IgD-negative memory B cell (primary cell): ENCODE results near the gene PLPPR2. TPM values are rescaled to one million over a fixed set of nuclear protein-coding genes. Genes with fewer than 3 reads are reported as not detected.
A peak's percentile ranks its signal among the peaks of the same experiment; 100 is the strongest.
"Not testable (repeated sequence)": the region's sequence is repeated elsewhere in the genome, so short reads cannot be mapped to it uniquely, and the experiment has no call there.

Experiments
- H3K27ac Mint-ChIP-seq, 3 donors: one replicate each; pipeline ENCODE4 v1.8.0; 2020 to 2022; ENCODE audit warnings: mild to moderate bottlenecking in 3 of 3, mixed read lengths in 3 of 3, moderate library complexity in 1 of 3
- H3K27me3 Mint-ChIP-seq: one replicate; pipeline ENCODE4 v1.8.0; 2021; ENCODE audit warnings: mixed read lengths
- H3K36me3 Mint-ChIP-seq: one replicate; pipeline ENCODE4 v1.8.0; 2020; ENCODE audit warnings: mild to moderate bottlenecking, mixed read lengths
- H3K4me1 Mint-ChIP-seq, 3 donors: one replicate each; pipeline ENCODE4 v1.8.0; 2020 to 2022; ENCODE audit warnings: mixed read lengths in 3 of 3, mild to moderate bottlenecking in 1 of 3
- H3K4me3 Mint-ChIP-seq, 4 donors: one replicate each; pipeline ENCODE4 v1.8.0; 2020 to 2022; ENCODE audit warnings: mild to moderate bottlenecking in 4 of 4, mixed read lengths in 4 of 4, moderate library complexity in 3 of 4
- H3K9me3 Mint-ChIP-seq, 3 donors: one replicate each; pipeline ENCODE4 v1.8.0; 2020 to 2021; ENCODE audit warnings: mixed read lengths in 3 of 3, mild to moderate bottlenecking in 1 of 3
- polyA plus RNA-seq: library from polyadenylated mRNA; unstranded; fragments of 300-500 nt; fragmentation: Illumina TruSeq; gene quantifications from one replicate; pipeline ENCODE4 v1.2.3, GENCODE V29; 2021

PLPPR2 gene, protein sequence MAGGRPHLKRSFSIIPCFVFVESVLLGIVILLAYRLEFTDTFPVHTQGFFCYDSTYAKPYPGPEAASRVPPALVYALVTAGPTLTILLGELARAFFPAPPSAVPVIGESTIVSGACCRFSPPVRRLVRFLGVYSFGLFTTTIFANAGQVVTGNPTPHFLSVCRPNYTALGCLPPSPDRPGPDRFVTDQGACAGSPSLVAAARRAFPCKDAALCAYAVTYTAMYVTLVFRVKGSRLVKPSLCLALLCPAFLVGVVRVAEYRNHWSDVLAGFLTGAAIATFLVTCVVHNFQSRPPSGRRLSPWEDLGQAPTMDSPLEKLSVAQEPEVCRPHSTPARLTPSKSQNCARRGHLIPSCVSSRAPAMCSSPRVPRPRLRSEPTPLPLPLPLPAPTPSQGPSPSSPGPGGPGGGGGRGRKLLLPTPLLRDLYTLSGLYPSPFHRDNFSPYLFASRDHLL
- polyA plus RNA-seq = 1.9 TPM

DNA sequence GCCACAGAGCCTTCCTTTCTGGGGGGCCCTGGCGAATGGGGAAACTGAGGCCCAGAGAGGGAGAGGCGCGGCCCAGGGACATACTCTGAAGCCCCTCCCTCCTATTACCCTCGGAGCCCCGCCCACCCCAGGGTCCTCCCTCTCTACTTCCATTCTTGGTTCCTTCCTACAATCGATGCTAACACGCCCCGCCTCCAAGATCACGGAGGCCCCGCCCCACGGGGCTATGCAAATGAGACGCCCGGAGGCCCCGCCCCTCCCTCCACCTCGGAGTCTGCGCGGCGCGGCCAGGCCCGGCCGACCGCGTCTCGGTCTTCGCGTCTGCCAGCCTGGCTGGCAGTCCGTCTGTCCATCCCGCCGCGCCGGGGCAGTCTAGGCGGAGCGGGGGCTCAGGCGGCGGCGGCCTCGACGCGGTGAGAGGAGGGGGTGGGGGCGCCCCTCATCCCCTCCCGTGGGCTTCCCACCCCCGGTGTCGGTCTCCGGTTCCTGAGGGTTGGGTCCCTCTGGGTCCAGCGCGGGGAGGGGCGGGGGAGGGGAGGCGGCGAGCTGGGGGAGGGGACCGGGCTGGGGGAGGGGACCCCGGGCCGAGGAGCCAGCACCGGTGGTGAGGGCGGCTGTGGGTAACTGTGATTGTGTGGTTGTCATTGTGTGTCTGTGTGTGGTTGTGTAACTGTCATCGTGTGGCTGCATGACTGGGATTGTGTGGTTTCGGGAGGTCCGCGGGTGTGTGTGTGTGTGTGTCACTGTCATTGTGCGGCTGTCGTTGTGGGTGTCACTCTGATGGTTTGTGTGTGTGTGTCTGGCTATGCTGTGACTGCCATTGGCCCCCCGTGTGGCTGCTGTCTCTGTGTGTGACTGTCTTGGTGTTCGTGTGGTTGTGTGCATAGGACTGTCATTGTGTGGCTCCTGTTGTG, at the start of gene PLPPR2:
Gene PLPPR2 (plus strand): TSS at position 273 of the 914 bp plus-strand sequence. CDS start 2,242 bp downstream, outside the sequence.
- no peaks in the 10 kb centered on the region for H3K9me3 Mint-ChIP-seq
- peaks cover 8% of the 10 kb centered on the region for H3K27me3 Mint-ChIP-seq
- H3K4me1 Mint-ChIP-seq = peaks cover 0 to 9% (median 4%) of the 10 kb centered on the region in 3 donors
- H3K36me3 Mint-ChIP-seq = no peaks in the 10 kb centered on the region
- peak within 1 kb of the TSS; percentile 14 to 74 (median 53) for H3K4me3 Mint-ChIP-seq
- peak within 1 kb of the TSS in 1 of 3 donors; percentile 94 for H3K27ac Mint-ChIP-seq

DNA sequence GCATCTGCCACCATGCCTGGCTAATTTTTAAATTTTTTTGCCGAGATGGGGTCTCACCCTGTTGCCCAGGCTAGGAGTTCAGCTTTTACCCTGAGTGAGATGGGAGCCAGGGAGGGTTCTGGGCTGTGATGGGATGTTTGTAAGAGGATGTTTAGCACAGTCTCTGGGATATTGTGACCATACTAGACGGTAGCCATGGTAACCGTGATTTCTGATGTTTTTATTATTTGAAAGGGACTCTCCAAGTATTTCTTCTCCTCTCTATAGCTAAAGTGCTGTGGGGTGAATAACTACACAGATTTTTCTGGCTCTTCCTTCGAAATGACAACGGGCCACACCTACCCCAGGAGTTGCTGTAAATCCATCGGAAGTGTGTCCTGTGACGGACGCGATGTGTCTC, 48.9 kb upstream of the PLPPR2 start:
- no peak overlapping the region for H3K27ac Mint-ChIP-seq
- peaks cover 0 to 2% (median 0%) of the 10 kb centered on the region in 3 donors for H3K9me3 Mint-ChIP-seq
- no peak overlapping the region for H3K4me3 Mint-ChIP-seq
- peaks cover 7% of the 10 kb centered on the region for H3K27me3 Mint-ChIP-seq
- H3K36me3 Mint-ChIP-seq = no peaks in the 10 kb centered on the region
- no peaks in the 10 kb centered on the region for H3K4me1 Mint-ChIP-seq

DNA sequence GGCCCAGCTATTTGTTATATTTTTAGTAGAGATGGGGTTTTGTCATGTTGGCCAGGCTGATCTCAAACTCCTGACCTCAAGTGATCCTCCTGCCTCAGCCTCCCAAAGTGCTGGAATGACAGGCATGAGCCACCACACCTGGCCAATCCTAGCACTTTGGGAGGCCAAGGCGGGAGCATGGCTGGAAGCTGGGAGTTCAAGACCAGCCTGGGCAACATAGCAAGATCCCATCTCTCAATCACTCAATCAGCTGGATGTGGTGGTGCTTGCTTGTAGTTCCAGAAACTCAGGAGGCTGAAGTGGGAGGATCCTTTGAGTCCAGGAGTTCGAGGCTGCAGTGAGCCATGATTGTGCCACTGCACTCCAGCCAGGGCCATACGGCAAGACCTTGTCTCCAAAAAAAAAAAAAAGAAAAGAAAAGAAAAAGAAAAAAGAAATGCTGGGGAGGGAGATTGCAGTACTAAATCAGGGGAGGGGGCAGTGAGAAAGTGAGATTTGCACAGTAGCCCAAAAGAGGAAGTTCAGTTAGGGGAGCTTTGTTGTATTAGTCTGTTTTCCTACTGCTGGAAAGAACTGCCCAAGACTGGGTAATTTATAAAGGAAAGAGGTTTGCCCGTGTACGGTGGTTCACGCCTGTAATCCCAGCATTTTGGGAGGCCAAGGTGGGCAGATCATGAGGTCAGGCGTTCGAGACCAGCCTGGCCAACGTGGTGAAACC, 34.8 kb upstream of the PLPPR2 start:
- H3K36me3 Mint-ChIP-seq = not testable (repeated sequence)
- H3K4me1 Mint-ChIP-seq = peaks cover 24 to 29% (median 26%) of the 10 kb centered on the region in 3 donors
- peak overlapping the region in 1 of 4 donors; percentile 18 for H3K4me3 Mint-ChIP-seq

DNA sequence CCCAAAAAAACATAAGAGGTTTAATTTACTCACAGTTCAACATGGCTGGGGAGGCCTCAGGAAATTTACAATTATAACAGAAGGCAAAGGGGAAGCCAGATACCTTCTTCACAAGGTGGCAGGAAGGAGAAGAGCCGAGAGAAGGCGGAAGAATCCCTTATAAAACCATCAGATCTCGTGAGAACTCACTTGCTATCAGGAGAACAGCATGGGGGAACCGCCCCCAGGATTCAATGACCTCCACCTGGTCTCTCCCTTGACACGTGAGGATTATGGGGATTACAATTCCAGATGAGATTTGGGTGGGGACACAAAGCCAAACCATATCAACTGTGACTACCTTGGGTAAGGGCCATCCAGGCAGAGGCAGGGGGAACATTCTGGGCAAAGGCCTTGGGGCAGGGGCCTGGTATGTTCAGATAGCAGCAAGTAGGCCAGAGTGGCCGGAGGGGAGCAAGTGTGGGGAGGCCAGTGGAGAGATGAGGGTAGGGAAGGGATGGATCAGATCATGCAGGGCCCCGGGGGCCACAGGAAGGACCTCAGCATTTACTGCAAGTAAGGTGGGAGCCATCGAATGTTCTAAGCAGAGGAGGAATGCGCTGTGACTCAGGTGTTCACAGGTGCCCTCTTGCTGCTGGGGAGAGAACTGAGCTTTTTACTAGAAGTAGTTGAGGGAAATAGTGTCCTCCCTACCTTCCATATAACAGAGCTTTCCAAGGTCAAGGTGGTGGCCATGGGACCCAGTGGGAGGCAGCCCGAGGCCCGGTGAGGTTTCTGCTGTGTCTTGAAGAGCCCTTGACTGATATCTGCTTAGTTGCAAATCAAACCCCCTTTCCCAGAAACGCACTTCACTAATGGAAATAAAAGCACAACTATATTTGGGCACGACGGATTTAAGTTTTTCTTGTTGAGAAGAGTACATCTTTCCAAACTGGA, 33.8 kb upstream of the PLPPR2 start:
- Mint-ChIP-seq H3K4me1 (peaks cover 24 to 29% (median 26%) of the 10 kb centered on the region in 3 donors), H3K4me3 (peak overlapping the region in 1 of 4 donors; percentile 58), H3K27me3 (peaks cover 14% of the 10 kb centered on the region), H3K27ac (peak overlapping the region in 1 of 3 donors; percentile 15), H3K9me3 (no peaks in the 10 kb centered on the region), H3K36me3 (no peaks in the 10 kb centered on the region)

More for the DNA sequence above, 34.8 kb upstream of the PLPPR2 start:
- peaks cover 14% of the 10 kb centered on the region for H3K27me3 Mint-ChIP-seq
- not testable (repeated sequence) for H3K9me3 Mint-ChIP-seq, H3K27ac Mint-ChIP-seq

DNA sequence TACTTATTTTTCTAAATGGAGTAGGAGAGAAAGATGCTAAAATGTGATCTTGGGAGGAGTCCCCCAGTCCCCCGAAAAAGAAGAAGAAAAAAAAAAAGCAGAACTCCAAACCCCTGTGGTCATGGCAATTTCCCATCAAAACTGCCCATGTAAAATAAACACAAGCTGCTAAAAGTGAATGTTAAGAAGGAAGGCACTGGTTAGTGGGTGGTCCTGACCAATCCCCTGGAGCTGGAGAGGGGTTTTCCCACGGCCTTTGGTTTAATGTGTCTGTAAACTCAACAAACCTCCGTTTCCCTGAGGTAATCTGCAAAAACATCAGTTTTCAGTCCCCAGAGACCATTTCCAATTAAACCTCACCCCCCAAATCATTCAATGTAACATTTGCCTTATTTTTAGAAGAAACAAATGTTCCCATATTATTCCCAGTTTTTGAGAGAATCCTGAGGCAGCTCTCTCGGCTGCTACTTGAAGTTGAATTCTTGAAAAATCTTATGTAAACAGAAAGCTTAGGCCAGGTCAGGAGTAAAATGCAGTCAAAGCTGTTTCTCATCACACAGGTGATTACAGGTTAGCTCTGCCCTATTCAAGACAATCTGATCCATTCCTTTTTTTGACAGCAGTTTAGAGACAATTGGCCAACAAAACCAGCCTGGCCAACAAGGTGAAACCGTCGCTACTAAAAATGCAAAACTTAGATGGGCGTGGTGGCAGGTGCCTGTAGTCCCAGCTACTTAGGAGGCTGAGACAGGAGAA, 32.8 kb upstream of the PLPPR2 start:
- H3K4me3 Mint-ChIP-seq = peak overlapping the region in 2 of 4 donors; percentile 39 to 58
- peaks cover 24 to 29% (median 26%) of the 10 kb centered on the region in 3 donors for H3K4me1 Mint-ChIP-seq
- H3K36me3 Mint-ChIP-seq = no peaks in the 10 kb centered on the region
- peaks cover 12% of the 10 kb centered on the region for H3K27me3 Mint-ChIP-seq
- peak overlapping the region in 2 of 3 donors; percentile 15 to 53 for H3K27ac Mint-ChIP-seq
- no peaks in the 10 kb centered on the region for H3K9me3 Mint-ChIP-seq

DNA sequence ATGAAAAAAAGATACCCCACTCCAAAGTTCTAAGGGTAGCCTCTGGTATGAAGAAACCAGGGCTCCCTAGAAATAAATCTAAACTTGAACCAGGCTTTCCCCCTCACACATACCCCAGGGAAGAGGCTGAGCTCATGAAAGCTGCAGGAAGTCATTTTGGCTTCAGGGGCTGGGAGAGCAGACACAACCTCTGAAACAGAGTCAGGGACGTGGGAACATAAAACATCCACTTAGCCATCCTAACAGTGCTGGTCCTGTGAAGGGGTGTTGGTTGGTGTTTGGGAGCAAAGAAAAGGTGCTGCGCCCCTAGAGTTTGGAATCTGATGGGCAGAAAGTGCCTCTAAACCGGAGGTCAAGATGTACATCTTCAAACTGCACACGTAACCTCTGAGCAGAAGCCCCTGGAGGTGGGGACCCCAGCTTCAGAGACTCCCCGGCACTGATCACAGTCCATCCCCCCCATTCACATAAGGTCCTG, 31.6 kb upstream of the PLPPR2 start:
- no peaks in the 10 kb centered on the region for H3K36me3 Mint-ChIP-seq
- peaks cover 24 to 27% (median 26%) of the 10 kb centered on the region in 3 donors for H3K4me1 Mint-ChIP-seq
- no peak overlapping the region for H3K27ac Mint-ChIP-seq
- peak overlapping the region in 1 of 4 donors; percentile 86 for H3K4me3 Mint-ChIP-seq
- H3K9me3 Mint-ChIP-seq = no peaks in the 10 kb centered on the region
- H3K27me3 Mint-ChIP-seq = peaks cover 6% of the 10 kb centered on the region

DNA sequence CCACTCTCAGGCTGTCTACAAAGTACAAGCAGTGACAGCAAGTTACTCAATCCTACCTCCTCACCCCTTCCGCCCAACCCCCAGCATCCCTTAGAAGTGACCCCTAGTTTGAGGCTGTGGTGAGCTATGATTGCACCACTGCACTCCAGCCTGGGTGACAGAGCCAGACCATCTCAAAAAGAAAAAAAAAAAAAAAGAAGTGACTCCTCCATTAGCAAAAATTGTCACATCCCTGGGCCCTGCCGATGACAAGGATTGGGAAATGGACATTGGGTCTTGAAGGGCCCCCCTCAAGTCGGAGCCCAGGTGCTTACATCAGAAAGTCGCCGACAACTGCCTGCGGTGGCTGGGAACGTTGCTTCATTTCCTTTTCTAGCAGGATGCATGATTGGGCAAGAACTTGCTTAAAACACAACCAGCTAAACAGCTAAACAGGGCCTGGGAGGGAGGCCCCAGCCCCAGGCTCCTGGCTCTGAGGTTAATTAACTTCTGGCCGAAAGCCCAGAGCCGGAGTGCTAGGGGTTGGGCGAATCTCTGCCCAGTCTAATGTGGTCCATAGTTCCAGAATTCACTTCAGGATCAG, 31.1 kb upstream of the PLPPR2 start:
- Mint-ChIP-seq H3K9me3 (no peaks in the 10 kb centered on the region), H3K36me3 (no peaks in the 10 kb centered on the region), H3K27ac (peak overlapping the region in 1 of 3 donors; percentile 62), H3K4me3 (peak overlapping the region in 2 of 4 donors; percentile 34 to 86), H3K4me1 (peaks cover 24 to 27% (median 26%) of the 10 kb centered on the region in 3 donors), H3K27me3 (peaks cover 6% of the 10 kb centered on the region)

DNA sequence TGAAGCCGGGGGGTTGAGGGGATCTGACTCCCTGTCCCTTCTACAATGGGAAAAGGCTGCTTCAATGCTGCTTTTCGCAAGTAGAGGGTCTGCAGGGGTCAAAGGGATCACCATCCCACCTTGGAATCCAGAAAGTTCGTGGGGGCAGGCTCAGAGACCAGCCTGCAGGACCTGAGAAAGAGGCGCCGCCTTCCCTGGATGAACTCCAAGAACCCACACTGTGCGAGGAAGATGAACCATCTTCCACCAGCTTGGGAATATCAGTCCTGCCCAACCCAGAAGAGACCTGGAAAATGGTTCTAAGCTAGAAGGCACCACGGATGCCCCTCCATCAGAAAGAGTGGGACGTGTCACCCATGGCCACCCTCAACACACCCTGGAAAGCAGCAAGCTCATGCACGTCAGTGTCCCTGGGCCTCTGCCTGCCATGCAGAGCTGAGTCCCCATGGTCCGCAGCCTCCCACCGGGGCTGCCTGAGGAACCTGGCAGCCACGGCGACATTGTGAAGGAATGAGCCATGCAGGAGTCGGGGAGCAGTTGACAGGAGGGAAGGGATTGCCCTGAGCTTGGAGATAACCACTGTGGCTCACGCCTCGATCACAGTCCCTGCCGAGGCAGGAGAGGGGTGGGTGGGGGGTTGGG, 30.4 kb upstream of the PLPPR2 start:
- Mint-ChIP-seq H3K4me3 (no peak overlapping the region), H3K4me1 (peaks cover 24 to 28% (median 27%) of the 10 kb centered on the region in 3 donors), H3K27ac (peak overlapping the region in 1 of 3 donors; percentile 62), H3K27me3 (peaks cover 6% of the 10 kb centered on the region), H3K36me3 (peaks cover 2% of the 10 kb centered on the region), H3K9me3 (no peaks in the 10 kb centered on the region)

DNA sequence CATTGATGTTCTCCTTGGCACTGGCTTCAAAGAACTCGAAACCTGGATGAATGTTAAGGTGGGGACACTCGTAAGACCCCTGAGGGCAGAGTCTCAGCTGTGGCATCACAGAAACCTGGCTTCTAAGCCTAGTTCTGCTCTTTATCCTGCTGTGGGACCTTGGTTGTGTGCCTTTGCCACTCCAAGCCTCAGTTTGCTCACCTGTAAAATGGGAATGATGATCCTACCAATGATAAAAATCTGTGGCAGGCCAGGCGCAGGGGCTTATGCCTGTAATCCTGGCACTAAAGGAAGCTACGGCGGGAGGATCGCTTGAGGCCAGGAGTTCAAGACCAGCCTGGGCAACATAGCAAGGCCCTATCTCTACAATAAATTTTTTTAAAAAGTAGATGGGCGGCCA, 29.7 kb upstream of the PLPPR2 start:
- peaks cover 22 to 31% (median 27%) of the 10 kb centered on the region in 3 donors for H3K4me1 Mint-ChIP-seq
- H3K27ac Mint-ChIP-seq = no peak overlapping the region
- peaks cover 4% of the 10 kb centered on the region for H3K36me3 Mint-ChIP-seq
- no peak overlapping the region for H3K4me3 Mint-ChIP-seq
- H3K27me3 Mint-ChIP-seq = peaks cover 6% of the 10 kb centered on the region
- H3K9me3 Mint-ChIP-seq = no peaks in the 10 kb centered on the region

DNA sequence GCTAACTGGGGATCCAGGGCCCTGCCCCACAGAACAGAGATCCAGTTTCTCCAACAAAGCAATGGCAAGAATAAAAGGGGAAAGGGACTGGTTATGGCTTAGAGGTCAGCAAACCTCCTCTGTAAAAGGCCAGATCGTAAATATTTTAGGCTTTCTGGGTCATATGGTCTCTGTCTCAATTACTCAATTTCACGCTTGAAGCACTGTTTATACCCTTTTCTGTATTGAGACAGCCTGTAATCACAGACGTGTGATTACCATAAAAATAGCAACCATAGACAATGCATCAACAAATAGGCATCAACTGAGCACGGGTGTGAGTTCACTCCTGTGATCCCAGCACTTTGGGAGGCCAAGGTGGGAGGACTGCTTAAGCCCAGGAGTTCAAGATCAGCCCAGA, 25.1 kb upstream of the PLPPR2 start:
- Mint-ChIP-seq H3K4me1 (peaks cover 0 to 7% (median 0%) of the 10 kb centered on the region in 3 donors), H3K9me3 (no peaks in the 10 kb centered on the region), H3K27ac (no peak overlapping the region), H3K27me3 (no peaks in the 10 kb centered on the region), H3K4me3 (no peak overlapping the region), H3K36me3 (peaks cover 8% of the 10 kb centered on the region)

DNA sequence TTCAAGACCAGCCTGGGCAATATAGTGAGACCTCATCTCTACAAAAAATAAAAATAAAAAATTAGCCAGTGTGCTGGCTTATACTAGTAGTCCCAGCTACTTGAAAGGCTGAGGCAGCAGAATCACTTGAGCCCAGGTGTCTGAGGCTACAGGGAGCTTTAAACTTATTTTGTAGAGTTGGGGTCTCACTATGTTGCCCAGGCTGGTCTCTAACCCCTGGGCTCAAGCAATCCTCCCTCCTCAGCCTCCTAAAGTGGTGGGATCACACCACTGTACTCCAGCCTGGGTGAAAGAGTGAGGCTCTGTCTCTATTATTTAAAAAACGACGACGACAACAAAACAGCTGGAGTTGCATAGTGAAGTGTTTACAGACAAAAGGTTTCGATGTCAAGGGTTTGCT, 23.7 kb upstream of the PLPPR2 start:
- Mint-ChIP-seq H3K36me3 (peaks cover 12% of the 10 kb centered on the region), H3K27me3 (no peaks in the 10 kb centered on the region), H3K9me3 (no peaks in the 10 kb centered on the region), H3K4me1 (peaks cover 0 to 7% (median 0%) of the 10 kb centered on the region in 3 donors), H3K4me3 (no peak overlapping the region), H3K27ac (no peak overlapping the region)

DNA sequence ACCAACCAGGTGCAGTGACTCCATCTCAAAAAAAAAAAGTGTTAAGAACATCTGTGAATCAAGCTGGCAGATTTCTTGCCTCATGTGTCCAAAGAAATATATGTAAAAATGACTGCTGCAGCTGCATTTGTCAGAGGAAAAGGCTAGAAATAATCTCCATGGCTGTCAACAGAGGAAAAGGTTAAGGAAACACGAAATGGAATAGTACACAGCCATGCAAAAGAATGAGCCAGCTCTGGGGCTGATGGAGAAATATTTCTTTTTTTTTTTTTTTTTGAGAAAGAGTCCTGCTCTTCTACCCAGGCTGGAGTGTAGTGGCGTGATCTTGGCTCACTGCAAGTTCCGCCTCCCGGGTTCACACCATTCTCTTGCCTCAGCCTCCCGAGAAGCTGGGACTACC, 22.4 kb upstream of the PLPPR2 start:
- Mint-ChIP-seq H3K27ac (no peak overlapping the region), H3K4me1 (peaks cover 0 to 9% (median 0%) of the 10 kb centered on the region in 3 donors), H3K4me3 (no peak overlapping the region), H3K9me3 (no peaks in the 10 kb centered on the region), H3K27me3 (no peaks in the 10 kb centered on the region), H3K36me3 (peaks cover 12% of the 10 kb centered on the region)
